Prostate gland (tissue), 2 donors: Measurements from ENCODE around the gene CHRNG. TPM values are rescaled to one million over a fixed set of nuclear protein-coding genes. Genes with fewer than 3 reads are reported as not detected.

Experiments
- DNase-seq: peaks from one replicate; pipeline ENCODE4 v3.0.0-alpha.2; 2019; ENCODE audit warnings: low spot score
- H3K27ac ChIP-seq, 2 donors: fragments of 200-600 bp; sonication (generic); 2 replicates each; pipeline ENCODE4 v1.5.1; 2017 to 2019
- H3K27me3 ChIP-seq: fragments of 200-600 bp; sonication (generic); replicated peaks from 2 replicates; pipeline ENCODE4 v1.5.1; 2019; ENCODE audit not compliant: insufficient read depth
- H3K36me3 ChIP-seq, 2 donors: fragments of 200-600 bp; sonication (generic); 1 replicate in 1 of 2; 2 replicates in 1 of 2; pipeline versions ENCODE4 v1.5.1 to v1.8.1; 2017 to 2019
- H3K4me1 ChIP-seq: fragments of 200-600 bp; sonication (generic); replicated peaks from 2 replicates; pipeline ENCODE4 v1.5.1; 2019
- H3K4me3 ChIP-seq, 2 donors: fragments of 200-600 bp; sonication (generic); 2 replicates each; pipeline ENCODE4 v1.5.1; 2017 to 2019
- H3K9me3 ChIP-seq: fragments of 200-600 bp; sonication (generic); 2 replicates; pipeline ENCODE4 v1.5.1; 2017
- POLR2A ChIP-seq: fragments of 450-650 bp; IDR thresholded peaks from one replicate; pipeline ENCODE4 v1.6.1; 2016; ENCODE audit warnings: antibody characterized with exemption, mild to moderate bottlenecking
- POLR2AphosphoS5 ChIP-seq: sonication (generic); formaldehyde crosslinking; IDR thresholded peaks from one replicate; pipeline ENCODE4 v1.6.1; 2017; ENCODE audit warnings: antibody characterized with exemption
- WGBS: methylation state at CpG from one replicate; pipeline ENCODE4 v1.1.5; 2018; 5-methylcytosine and 5-hydroxymethylcytosine counted together
- intact Hi-C: fragments of 100-400 bp; cut with DNase I; formaldehyde crosslinking; loops from one replicate; pipeline ENCODE4 v1.14.2; 2022
- total RNA-seq, 2 donors: library from RNA; depleted of rRNA; stranded (reverse); fragments of >200 nt; gene quantifications; one replicate each; pipeline ENCODE4 v1.1.0, GENCODE V29; 2016
- TF ChIP-seq, protein P1 (sequence below), 4 experiments: fragments of 200-600 bp in 2 of 4; fragments of 450-650 bp in 2 of 4; sonication (generic) in 2 of 4; IDR thresholded peaks; 1 replicate in 3 of 4; 2 replicates in 1 of 4; pipeline ENCODE4 v1.5.1; 2016 to 2019; ENCODE audit warnings: antibody characterized with exemption in 4 of 4, mild to moderate bottlenecking in 2 of 4, moderate library complexity in 2 of 4

Gene CHRNG
- total RNA-seq, 2 donors from 2014 or later = not detected

DNA sequence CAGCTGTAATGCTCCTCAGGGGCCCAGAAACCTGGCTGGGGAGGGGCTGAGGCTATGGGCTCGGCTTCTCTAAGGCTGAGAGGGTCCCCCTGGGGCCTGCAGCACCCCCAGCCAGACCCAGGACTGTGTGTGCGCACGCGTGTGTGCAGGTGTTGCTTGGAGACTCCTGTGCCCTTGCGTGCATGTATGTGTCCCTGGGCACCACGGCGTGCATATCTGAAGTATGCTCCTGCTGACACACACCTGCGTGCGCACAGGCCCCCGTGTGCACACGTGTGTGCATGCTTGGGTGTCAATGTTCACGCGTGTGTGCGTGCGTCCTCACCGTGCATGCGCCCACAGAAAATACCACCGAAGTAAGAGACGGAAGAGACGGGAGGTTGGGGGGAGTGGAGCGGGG lies 37.0 kb upstream of the CHRNG start:
- Histone ChIP-seq H3K4me1 (no peaks in the 10 kb centered on the region), H3K4me3 (peak overlapping the region in 1 of 2 donors; percentile 43), H3K27ac (no peak overlapping the region), H3K36me3 (no peaks in the 10 kb centered on the region), H3K27me3 (no peaks in the 10 kb centered on the region), H3K9me3 (no peaks in the 10 kb centered on the region)
- intact Hi-C loops = no loop called here
- TF ChIP-seq POLR2AphosphoS5 = no peak
- TF ChIP-seq, protein P1, sequence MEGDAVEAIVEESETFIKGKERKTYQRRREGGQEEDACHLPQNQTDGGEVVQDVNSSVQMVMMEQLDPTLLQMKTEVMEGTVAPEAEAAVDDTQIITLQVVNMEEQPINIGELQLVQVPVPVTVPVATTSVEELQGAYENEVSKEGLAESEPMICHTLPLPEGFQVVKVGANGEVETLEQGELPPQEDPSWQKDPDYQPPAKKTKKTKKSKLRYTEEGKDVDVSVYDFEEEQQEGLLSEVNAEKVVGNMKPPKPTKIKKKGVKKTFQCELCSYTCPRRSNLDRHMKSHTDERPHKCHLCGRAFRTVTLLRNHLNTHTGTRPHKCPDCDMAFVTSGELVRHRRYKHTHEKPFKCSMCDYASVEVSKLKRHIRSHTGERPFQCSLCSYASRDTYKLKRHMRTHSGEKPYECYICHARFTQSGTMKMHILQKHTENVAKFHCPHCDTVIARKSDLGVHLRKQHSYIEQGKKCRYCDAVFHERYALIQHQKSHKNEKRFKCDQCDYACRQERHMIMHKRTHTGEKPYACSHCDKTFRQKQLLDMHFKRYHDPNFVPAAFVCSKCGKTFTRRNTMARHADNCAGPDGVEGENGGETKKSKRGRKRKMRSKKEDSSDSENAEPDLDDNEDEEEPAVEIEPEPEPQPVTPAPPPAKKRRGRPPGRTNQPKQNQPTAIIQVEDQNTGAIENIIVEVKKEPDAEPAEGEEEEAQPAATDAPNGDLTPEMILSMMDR (IDR thresholded peaks at IDR 0.05) = no peak
- WGBS = 38% methylated on average over 18 of the region's 21 CpGs
- no peak for DNase-seq

DNA sequence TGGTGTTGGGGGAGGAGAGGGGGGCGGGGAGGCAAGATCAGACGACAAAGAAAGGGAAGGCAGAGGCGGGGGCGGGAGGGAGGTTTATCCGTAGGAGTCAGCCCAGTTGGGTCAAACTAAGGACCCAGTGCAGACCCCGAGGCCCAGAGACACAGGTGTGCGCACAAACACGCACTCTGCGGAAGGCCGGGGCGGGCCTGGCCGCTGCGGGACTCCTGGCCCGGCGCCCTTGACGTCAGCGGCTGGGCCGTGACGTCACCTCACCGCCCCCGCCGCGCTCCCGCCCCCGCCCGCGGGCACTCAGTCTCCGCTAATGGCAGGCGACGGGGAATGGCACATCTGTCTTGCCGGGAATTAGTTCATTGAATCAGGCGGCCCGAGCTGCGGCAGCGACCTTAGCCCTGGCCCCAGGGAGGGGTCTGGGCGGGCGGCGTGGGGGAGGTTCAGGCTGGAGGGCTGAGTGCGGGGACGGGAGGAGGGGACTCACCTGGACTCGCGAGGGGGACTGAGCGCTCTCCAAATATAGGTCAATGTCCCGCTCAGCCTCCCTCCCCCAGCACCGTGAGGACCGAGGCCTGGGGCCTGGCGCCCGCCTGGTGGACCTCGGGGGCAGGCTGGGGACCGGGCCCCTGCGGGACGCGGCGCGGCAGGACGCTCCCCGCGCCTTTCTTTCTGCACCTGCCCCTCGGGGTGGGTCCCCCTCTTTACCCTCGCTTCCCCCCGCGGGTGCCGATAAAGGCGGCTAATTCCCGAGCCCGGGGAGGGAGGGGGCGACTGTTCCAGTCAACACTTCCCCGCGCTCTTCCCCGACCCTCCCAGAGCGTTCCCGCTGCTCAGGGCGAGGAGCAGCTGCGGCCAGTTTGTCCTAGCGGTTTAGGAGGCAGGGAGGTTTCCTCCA lies 36.3 kb upstream of the CHRNG start:
- intact Hi-C loops = no loop called here
- Histone ChIP-seq H3K27ac (no peak overlapping the region), H3K4me3 (peak overlapping the region; percentile 24 to 43), H3K36me3 (no peaks in the 10 kb centered on the region), H3K4me1 (no peaks in the 10 kb centered on the region), H3K9me3 (no peaks in the 10 kb centered on the region), H3K27me3 (no peaks in the 10 kb centered on the region)
- TF ChIP-seq, protein P1 (IDR thresholded peaks at IDR 0.05) = no peak
- no peak for TF ChIP-seq POLR2AphosphoS5
- TF ChIP-seq POLR2A = no peak
- 1% methylated on average over 67 of the region's 75 CpGs for WGBS
- no peak for DNase-seq

DNA sequence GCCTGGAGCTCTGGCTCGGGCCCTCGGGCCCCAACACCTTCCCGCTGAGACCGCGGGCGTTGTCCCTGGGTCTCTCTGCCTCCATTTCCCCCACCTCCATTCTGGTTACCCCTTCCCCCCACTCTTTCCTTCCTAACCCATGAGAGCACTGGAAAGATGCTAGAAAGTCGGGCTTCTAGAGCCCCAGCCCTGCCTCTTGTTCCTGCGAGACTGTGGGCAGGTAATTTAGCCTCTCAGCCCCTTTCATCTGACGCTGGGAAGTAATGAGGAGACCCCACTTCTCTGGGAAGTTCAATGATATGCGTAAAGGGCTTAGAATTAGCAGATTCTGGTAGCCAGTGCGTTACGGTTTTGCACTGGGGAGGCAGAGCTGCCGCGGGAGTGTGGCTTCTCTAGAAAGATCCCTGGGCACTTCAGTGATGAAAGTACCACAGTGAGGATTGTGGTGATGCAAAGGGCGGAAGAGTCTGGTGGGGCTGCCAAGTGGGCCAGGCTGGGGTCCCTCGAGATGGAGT lies 35.6 kb upstream of the CHRNG start:
- TF ChIP-seq POLR2A (no peak), POLR2AphosphoS5 (no peak)
- TF ChIP-seq, protein P1 (IDR thresholded peaks at IDR 0.05) = no peak
- Histone ChIP-seq H3K36me3 (no peaks in the 10 kb centered on the region), H3K4me3 (peak overlapping the region in 1 of 2 donors; percentile 43), H3K9me3 (no peaks in the 10 kb centered on the region), H3K4me1 (no peaks in the 10 kb centered on the region), H3K27ac (no peak overlapping the region), H3K27me3 (no peaks in the 10 kb centered on the region)
- DNase-seq = no peak
- intact Hi-C loops = no loop called here
- WGBS = 44% methylated on average over 16 of the region's 16 CpGs

DNA sequence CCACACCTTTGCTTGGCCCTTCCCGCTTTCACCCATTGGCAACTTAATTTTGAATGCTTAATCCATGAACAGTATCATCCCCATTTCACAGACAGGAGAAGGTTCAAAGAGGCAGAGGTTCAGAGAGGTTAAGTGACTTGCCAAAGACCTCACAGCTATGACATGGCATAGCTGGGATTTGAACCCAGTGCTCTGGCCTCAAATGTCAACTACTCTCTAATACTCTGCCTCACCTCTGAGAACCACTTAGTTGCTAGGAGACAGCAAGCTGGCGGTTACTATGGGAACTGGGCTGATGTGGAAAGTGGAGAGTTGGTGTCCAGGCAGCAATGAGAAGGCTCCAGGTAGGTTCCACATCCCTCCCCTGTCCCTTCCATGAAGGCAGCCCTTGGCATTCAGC lies 35.1 kb upstream of the CHRNG start:
- 93% methylated on average over 2 of the region's 2 CpGs for WGBS
- H3K4me3 ChIP-seq = no peak overlapping the region
- TF ChIP-seq POLR2A (no peak), POLR2AphosphoS5 (no peak)
- TF ChIP-seq, protein P1 (IDR thresholded peaks at IDR 0.05) = no peak
- no peaks in the 10 kb centered on the region for H3K36me3 ChIP-seq
- DNase-seq = no peak
- H3K9me3 ChIP-seq = no peaks in the 10 kb centered on the region
- no peaks in the 10 kb centered on the region for H3K27me3 ChIP-seq
- intact Hi-C loops = no loop called here
- no peak overlapping the region for H3K27ac ChIP-seq
- no peaks in the 10 kb centered on the region for H3K4me1 ChIP-seq

DNA sequence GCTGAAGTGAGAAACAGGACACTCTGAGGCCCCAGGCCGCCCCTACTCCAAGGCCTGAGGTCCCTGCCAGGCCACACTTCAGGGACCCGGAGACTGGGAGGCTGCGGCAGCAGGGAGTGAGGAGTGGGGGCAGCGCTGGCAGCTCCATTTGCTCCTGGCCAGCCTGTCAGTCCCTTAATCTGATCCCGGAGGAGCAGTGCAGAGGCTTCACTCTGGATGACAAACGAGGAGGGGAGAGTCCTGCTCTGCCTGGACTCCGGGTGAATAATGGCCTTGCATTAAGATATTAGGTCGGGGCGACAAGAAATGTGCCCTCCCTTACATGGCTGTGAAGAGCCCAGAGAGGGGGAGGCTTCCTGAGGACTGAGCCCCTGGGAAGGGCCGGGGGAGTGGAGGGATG lies 33.6 kb upstream of the CHRNG start:
- WGBS = 66% methylated on average over 10 of the region's 10 CpGs
- H3K27me3 ChIP-seq = no peaks in the 10 kb centered on the region
- TF ChIP-seq, protein P1 (IDR thresholded peaks at IDR 0.05) = no peak
- TF ChIP-seq POLR2AphosphoS5 (no peak), POLR2A (no peak)

More for the DNA sequence above, 33.6 kb upstream of the CHRNG start:
- DNase-seq = no peak
- Histone ChIP-seq H3K4me3 (no peak overlapping the region), H3K9me3 (no peaks in the 10 kb centered on the region), H3K36me3 (no peaks in the 10 kb centered on the region), H3K27ac (no peak overlapping the region), H3K4me1 (no peaks in the 10 kb centered on the region)
- intact Hi-C loops = no loop called here
